Adrenal gland (tissue), 5 donors: Measurements from ENCODE around the gene CACNB4.

Source experiments
- POLR2A ChIP-seq, 2 donors: fragments of 450-650 bp; IDR thresholded peaks; one replicate each; pipeline ENCODE4 v1.6.1; 2017; ENCODE audit warnings: antibody characterized with exemption in 2 of 2, mild to moderate bottlenecking in 2 of 2, moderate library complexity in 1 of 2
- TF ChIP-seq, protein P1 (sequence below), 6 experiments: fragments of 450-650 bp in 4 of 6; fragments of 200-600 bp in 2 of 6; sonication (generic) in 1 of 6; IDR thresholded peaks; 1 replicate in 5 of 6; 2 replicates in 1 of 6; pipeline versions ENCODE4 v1.5.1 to v1.8.0; 2016 to 2021; ENCODE audit warnings: antibody characterized with exemption in 6 of 6, mild to moderate bottlenecking in 2 of 6, moderate library complexity in 1 of 6
- donor health status: DM: no; HTN: no; CAD: no.

DNA sequence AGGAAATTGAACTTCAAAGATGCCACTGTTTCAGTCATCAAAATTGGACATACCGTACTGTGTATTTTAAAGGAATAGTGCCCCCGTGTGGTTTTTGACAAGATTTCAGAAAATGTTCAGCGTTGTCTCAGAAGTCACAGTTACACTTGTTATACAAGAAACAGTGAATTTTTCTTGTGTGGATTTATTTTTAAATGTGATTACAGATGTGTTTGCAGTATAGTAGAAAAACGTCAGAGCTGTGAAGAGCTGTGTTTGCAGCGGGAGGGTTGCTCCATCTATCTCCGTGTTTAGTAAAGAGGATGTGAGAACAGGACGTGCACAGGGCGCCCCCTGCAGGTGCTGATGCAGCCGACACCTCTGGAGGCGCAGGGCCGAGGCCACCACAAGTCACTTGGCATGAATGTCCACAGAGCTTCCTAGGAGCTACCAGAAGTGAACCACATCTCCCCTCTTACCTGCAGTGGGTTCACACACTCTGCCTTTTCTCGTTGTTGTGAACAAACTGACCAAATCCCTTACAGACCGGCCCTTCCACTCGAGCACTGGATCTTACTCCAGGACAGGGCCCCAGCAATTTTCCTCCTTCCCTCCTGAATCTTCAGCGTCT lies 73.1 kb downstream of the CACNB4 start:
- peak in 1 of 2 donors; percentile 10 for TF ChIP-seq POLR2A (IDR thresholded peaks at IDR 0.05)
- TF ChIP-seq, protein P1, sequence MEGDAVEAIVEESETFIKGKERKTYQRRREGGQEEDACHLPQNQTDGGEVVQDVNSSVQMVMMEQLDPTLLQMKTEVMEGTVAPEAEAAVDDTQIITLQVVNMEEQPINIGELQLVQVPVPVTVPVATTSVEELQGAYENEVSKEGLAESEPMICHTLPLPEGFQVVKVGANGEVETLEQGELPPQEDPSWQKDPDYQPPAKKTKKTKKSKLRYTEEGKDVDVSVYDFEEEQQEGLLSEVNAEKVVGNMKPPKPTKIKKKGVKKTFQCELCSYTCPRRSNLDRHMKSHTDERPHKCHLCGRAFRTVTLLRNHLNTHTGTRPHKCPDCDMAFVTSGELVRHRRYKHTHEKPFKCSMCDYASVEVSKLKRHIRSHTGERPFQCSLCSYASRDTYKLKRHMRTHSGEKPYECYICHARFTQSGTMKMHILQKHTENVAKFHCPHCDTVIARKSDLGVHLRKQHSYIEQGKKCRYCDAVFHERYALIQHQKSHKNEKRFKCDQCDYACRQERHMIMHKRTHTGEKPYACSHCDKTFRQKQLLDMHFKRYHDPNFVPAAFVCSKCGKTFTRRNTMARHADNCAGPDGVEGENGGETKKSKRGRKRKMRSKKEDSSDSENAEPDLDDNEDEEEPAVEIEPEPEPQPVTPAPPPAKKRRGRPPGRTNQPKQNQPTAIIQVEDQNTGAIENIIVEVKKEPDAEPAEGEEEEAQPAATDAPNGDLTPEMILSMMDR (IDR thresholded peaks at IDR 0.05): peak; percentile 90 to 99 (median 98)
